Neural progenitor cell (in vitro differentiated cells): Measurements from ENCODE around the gene SND1. TPM values are rescaled to one million over a fixed set of nuclear protein-coding genes. Genes with fewer than 3 reads are reported as not detected.
A peak's percentile ranks its signal among the peaks of the same experiment; 100 is the strongest.

ENCODE experiments used
- DNase-seq: peaks from one replicate; pipeline ENCODE4 v3.0.0-alpha.2; 2016; ENCODE audit warnings: low spot score
- H2AFZ ChIP-seq: fragments of 200-600 bp; sonication (generic); replicated peaks from 2 replicates; pipeline ENCODE4 v1.6.1; 2016; ENCODE audit warnings: antibody characterized with exemption
- H3F3A ChIP-seq: fragments of 200-600 bp; sonication (generic); 2 replicates; pipeline ENCODE4 v1.6.1; 2016; ENCODE audit warnings: antibody characterized with exemption, low read depth
- H3K27ac ChIP-seq: fragments of 200-600 bp; sonication (generic); 2 replicates; pipeline ENCODE4 v1.5.1; 2016; ENCODE audit warnings: mild to moderate bottlenecking
- H3K27me3 ChIP-seq: fragments of 200-600 bp; sonication (generic); 2 replicates; pipeline ENCODE4 v1.6.1; 2016; ENCODE audit warnings: mild to moderate bottlenecking, moderate library complexity
- H3K36me3 ChIP-seq: fragments of 200-600 bp; sonication (generic); 2 replicates; pipeline ENCODE4 v1.5.1; 2016
- H3K4me1 ChIP-seq: fragments of 200-600 bp; sonication (generic); 2 replicates; pipeline ENCODE4 v1.6.1; 2016; ENCODE audit warnings: mixed run types
- H3K4me2 ChIP-seq: fragments of 200-600 bp; sonication (generic); 2 replicates; pipeline ENCODE4 v1.6.1; 2016
- H3K4me3 ChIP-seq: fragments of 200-600 bp; sonication (generic); 2 replicates; pipeline ENCODE4 v1.5.1; 2016
- H3K79me2 ChIP-seq: fragments of 200-600 bp; sonication (generic); 2 replicates; pipeline ENCODE4 v1.6.1; 2016; ENCODE audit warnings: low read depth
- H3K9ac ChIP-seq: fragments of 200-600 bp; sonication (generic); 2 replicates; pipeline ENCODE4 v1.6.1; 2016
- H3K9me3 ChIP-seq: fragments of 200-600 bp; sonication (generic); 2 replicates; pipeline ENCODE4 v1.5.1; 2016; ENCODE audit warnings: low read depth
- H4K20me1 ChIP-seq: fragments of 200-600 bp; sonication (generic); 2 replicates; pipeline ENCODE4 v1.6.1; 2016; ENCODE audit warnings: low read depth
- H3K27ac Mint-ChIP-seq: 3 replicates; pipeline ENCODE4 v1.8.0; 2021; ENCODE audit warnings: mixed read lengths
- H3K27me3 Mint-ChIP-seq: 2 replicates; pipeline ENCODE4 v1.8.0; 2022; ENCODE audit warnings: low read depth, mild to moderate bottlenecking, inconsistent platforms, moderate library complexity, mixed read lengths; ENCODE audit not compliant: insufficient read depth
- H3K36me3 Mint-ChIP-seq: 3 replicates; pipeline ENCODE4 v1.8.0; 2021; ENCODE audit warnings: mixed read lengths
- H3K4me1 Mint-ChIP-seq: 3 replicates; pipeline ENCODE4 v1.8.0; 2021; ENCODE audit warnings: mixed read lengths
- H3K4me3 Mint-ChIP-seq: 3 replicates; pipeline ENCODE4 v1.8.0; 2021; ENCODE audit warnings: mild to moderate bottlenecking, moderate library complexity, mixed read lengths
- H3K9me3 Mint-ChIP-seq: 3 replicates; pipeline ENCODE4 v1.8.0; 2020; ENCODE audit warnings: mixed read lengths
- EZH2 ChIP-seq: fragments of 200-600 bp; sonication (generic); IDR thresholded peaks from 2 replicates; pipeline ENCODE4 v1.6.1; 2017; ENCODE audit warnings: antibody characterized with exemption, mild to moderate bottlenecking, moderate library complexity
- EZH2phosphoT487 ChIP-seq: fragments of 200-600 bp; sonication (generic); IDR thresholded peaks from 2 replicates; pipeline ENCODE4 v1.6.1; 2017; ENCODE audit warnings: antibody characterized with exemption
- total RNA-seq: library from RNA; depleted of rRNA; stranded (reverse); fragments of >200 nt; gene quantifications from 2 replicates; pipeline ENCODE4 v1.2.3, GENCODE V29; 2015; ENCODE audit warnings: low replicate concordance
- TF ChIP-seq, protein P1 (sequence below): fragments of 200-600 bp; sonication (generic); IDR thresholded peaks from 2 replicates; pipeline ENCODE4 v1.5.1; 2017; ENCODE audit warnings: antibody characterized with exemption, mild to moderate bottlenecking

SND1 gene
- total RNA-seq, 1 donor from 2014 or later, result 154 TPM

- Mint-ChIP-seq H3K27ac (no peak overlapping the region), H3K36me3 (peaks cover 11% of the 10 kb centered on the region), H3K4me1 (peaks cover 7% of the 10 kb centered on the region), H3K4me3 (no peak overlapping the region), H3K9me3 (no peaks in the 10 kb centered on the region), H3K27me3 (peaks cover 1% of the 10 kb centered on the region)
- peaks cover 100% of the 10 kb centered on the region for H3K79me2 ChIP-seq
- no peak overlapping the region for H3K27ac ChIP-seq
- no peak for DNase-seq
- no peaks in the 10 kb centered on the region for H3K9me3 ChIP-seq
- no peak overlapping the region for H2AFZ ChIP-seq
- peaks cover 98% of the 10 kb centered on the region for H4K20me1 ChIP-seq
- peaks cover 20% of the 10 kb centered on the region for H3K4me1 ChIP-seq
- peaks cover 7% of the 10 kb centered on the region for H3K27me3 ChIP-seq
- H3K4me2 ChIP-seq, result no peak overlapping the region
- TF ChIP-seq EZH2phosphoT487 (no peak), EZH2 (no peak)
- TF ChIP-seq, protein P1, sequence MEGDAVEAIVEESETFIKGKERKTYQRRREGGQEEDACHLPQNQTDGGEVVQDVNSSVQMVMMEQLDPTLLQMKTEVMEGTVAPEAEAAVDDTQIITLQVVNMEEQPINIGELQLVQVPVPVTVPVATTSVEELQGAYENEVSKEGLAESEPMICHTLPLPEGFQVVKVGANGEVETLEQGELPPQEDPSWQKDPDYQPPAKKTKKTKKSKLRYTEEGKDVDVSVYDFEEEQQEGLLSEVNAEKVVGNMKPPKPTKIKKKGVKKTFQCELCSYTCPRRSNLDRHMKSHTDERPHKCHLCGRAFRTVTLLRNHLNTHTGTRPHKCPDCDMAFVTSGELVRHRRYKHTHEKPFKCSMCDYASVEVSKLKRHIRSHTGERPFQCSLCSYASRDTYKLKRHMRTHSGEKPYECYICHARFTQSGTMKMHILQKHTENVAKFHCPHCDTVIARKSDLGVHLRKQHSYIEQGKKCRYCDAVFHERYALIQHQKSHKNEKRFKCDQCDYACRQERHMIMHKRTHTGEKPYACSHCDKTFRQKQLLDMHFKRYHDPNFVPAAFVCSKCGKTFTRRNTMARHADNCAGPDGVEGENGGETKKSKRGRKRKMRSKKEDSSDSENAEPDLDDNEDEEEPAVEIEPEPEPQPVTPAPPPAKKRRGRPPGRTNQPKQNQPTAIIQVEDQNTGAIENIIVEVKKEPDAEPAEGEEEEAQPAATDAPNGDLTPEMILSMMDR, result no peak
- no peak overlapping the region for H3K4me3 ChIP-seq
- peaks cover 10% of the 10 kb centered on the region for H3F3A ChIP-seq
- no peak overlapping the region for H3K9ac ChIP-seq
- H3K36me3 ChIP-seq, result no peaks in the 10 kb centered on the region
Measured at GRCh38 chr7:127658970-127659630, 7.1 kb downstream of the SND1 start.

- H3K27me3 Mint-ChIP-seq, result peaks cover 3% of the 10 kb centered on the region
- Histone ChIP-seq H3K4me1 (peaks cover 25% of the 10 kb centered on the region), H3K9me3 (no peaks in the 10 kb centered on the region), H3F3A (peaks cover 29% of the 10 kb centered on the region), H3K4me3 (peak overlapping the region; percentile 17), H2AFZ (no peak overlapping the region), H3K79me2 (peaks cover 95% of the 10 kb centered on the region), H3K36me3 (no peaks in the 10 kb centered on the region), H3K27me3 (peaks cover 40% of the 10 kb centered on the region), H3K27ac (no peak overlapping the region), H3K4me2 (peak overlapping the region; percentile 55), H4K20me1 (peaks cover 93% of the 10 kb centered on the region), H3K9ac (no peak overlapping the region)
- no peak overlapping the region for H3K4me3 Mint-ChIP-seq
- H3K27ac Mint-ChIP-seq, result peak overlapping the region; percentile 1
- DNase-seq, result peak; percentile 92
- TF ChIP-seq EZH2phosphoT487 (peak; percentile 99), EZH2 (no peak)
- TF ChIP-seq, protein P1, result no peak
- H3K9me3 Mint-ChIP-seq, result no peaks in the 10 kb centered on the region
- H3K4me1 Mint-ChIP-seq, result peaks cover 30% of the 10 kb centered on the region
- H3K36me3 Mint-ChIP-seq, result peaks cover 16% of the 10 kb centered on the region
Measured at GRCh38 chr7:127665922-127666321, 13.9 kb downstream of the SND1 start.

DNA sequence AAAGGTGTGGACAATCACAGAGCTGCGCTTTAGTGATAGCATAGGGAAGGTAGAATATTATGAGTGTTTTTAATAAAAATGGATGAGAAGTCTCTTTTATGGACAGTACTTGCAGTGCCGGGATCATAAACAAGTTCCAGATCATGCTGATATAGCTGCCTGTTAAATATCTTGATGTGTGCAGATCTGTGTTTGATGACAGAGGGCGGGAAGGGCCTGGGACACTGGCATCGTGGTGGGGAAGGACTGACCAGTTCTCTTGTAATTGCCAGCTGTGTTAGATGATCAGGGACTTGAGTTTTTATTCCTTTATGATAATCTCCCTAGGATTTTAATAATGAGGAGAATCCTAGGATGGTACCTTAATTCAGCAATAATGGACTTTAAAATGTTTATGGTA lies 14.6 kb downstream of the SND1 start:
- Mint-ChIP-seq H3K4me1 (peaks cover 30% of the 10 kb centered on the region), H3K27ac (no peak overlapping the region), H3K9me3 (no peaks in the 10 kb centered on the region), H3K4me3 (peak overlapping the region; percentile 12), H3K27me3 (peaks cover 3% of the 10 kb centered on the region), H3K36me3 (peaks cover 17% of the 10 kb centered on the region)
- peaks cover 29% of the 10 kb centered on the region for H3F3A ChIP-seq
- no peak for TF ChIP-seq EZH2
- TF ChIP-seq, protein P1, result no peak
- TF ChIP-seq EZH2phosphoT487, result no peak
- peak overlapping the region; percentile 55 for H3K4me2 ChIP-seq
- H3K27ac ChIP-seq, result no peak overlapping the region
- no peaks in the 10 kb centered on the region for H3K9me3 ChIP-seq
- DNase-seq, result no peak
- H3K36me3 ChIP-seq, result no peaks in the 10 kb centered on the region
- H3K79me2 ChIP-seq, result peaks cover 95% of the 10 kb centered on the region
- no peak overlapping the region for H2AFZ ChIP-seq
- H4K20me1 ChIP-seq, result peaks cover 91% of the 10 kb centered on the region
- H3K9ac ChIP-seq, result no peak overlapping the region
- H3K4me3 ChIP-seq, result peak overlapping the region; percentile 17
- peaks cover 25% of the 10 kb centered on the region for H3K4me1 ChIP-seq
- H3K27me3 ChIP-seq, result peaks cover 40% of the 10 kb centered on the region
